ENCODE measurements around the gene LAMTOR4.

Gene LAMTOR4

DNA sequence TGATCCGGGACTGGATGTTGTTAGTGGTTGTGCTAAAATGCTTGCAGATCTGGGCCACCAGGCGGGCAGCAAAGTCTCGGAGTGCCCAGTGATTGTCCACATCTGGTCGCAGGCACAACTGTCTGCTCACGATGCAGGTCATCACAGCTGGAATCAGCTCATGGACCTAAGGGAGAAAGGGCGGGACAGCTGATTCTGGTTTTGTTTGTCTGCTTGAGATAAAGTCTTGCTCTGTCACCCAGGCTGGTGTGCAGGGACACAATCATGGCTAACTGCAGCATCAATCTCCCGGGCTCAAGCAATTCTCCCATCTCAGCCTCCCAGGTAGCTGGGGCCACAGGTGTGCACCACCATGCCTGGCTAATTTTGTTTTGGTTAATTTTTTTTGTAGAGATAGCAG lies 37.6 kb upstream of the LAMTOR4 start:
- no peak for TF ChIP-seq CREB1 (IDR thresholded peaks at IDR 0.05; ENCODE audit: low read depth)

DNA sequence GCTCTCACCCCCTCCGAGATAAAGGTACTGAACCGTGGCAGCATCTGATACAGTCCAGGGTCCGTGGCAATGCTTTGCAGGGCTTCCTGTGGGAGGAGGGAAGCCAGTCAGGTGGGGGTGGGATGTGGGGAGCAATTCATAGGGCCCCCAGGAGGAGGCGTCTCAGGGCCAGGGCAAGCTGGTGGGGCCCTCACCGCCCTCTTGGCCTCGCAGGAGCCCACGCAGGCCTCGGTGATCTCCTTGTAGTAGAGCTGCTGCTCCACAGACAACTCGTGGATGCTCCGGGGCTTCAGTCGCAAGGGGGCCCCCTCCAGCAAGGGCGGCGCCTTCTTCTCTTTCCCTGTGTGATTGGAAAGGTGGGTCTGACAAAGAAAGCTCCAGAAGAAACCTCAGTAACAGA lies 36.8 kb upstream of the LAMTOR4 start:
- no peak for TF ChIP-seq CEBPB (IDR thresholded peaks at IDR 0.05)
- no peak for TF ChIP-seq FOXM1 (IDR thresholded peaks at IDR 0.05; ENCODE audit: borderline replicate concordance, low read depth)
- TF ChIP-seq, protein P1, sequence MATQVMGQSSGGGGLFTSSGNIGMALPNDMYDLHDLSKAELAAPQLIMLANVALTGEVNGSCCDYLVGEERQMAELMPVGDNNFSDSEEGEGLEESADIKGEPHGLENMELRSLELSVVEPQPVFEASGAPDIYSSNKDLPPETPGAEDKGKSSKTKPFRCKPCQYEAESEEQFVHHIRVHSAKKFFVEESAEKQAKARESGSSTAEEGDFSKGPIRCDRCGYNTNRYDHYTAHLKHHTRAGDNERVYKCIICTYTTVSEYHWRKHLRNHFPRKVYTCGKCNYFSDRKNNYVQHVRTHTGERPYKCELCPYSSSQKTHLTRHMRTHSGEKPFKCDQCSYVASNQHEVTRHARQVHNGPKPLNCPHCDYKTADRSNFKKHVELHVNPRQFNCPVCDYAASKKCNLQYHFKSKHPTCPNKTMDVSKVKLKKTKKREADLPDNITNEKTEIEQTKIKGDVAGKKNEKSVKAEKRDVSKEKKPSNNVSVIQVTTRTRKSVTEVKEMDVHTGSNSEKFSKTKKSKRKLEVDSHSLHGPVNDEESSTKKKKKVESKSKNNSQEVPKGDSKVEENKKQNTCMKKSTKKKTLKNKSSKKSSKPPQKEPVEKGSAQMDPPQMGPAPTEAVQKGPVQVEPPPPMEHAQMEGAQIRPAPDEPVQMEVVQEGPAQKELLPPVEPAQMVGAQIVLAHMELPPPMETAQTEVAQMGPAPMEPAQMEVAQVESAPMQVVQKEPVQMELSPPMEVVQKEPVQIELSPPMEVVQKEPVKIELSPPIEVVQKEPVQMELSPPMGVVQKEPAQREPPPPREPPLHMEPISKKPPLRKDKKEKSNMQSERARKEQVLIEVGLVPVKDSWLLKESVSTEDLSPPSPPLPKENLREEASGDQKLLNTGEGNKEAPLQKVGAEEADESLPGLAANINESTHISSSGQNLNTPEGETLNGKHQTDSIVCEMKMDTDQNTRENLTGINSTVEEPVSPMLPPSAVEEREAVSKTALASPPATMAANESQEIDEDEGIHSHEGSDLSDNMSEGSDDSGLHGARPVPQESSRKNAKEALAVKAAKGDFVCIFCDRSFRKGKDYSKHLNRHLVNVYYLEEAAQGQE (IDR thresholded peaks at IDR 0.05; ENCODE audit: low read depth): no peak
- TF ChIP-seq USF1 (IDR thresholded peaks at IDR 0.05): no peak
- no peak for TF ChIP-seq NFIC (IDR thresholded peaks at IDR 0.05)
- no peak for TF ChIP-seq ZBTB7A (IDR thresholded peaks at IDR 0.05; ENCODE audit: low read depth)
- no peak for TF ChIP-seq TAF1 (IDR thresholded peaks at IDR 0.05; ENCODE audit: low read depth)
- no peak for TF ChIP-seq EP300 (IDR thresholded peaks at IDR 0.05; ENCODE audit: borderline replicate concordance)
- TF ChIP-seq MAX (IDR thresholded peaks at IDR 0.05): no peak
- TF ChIP-seq TCF12 (IDR thresholded peaks at IDR 0.05; ENCODE audit: low read depth): no peak
- TF ChIP-seq TEAD4 (IDR thresholded peaks at IDR 0.05): no peak
- no peak for TF ChIP-seq CREB1 (IDR thresholded peaks at IDR 0.05; ENCODE audit: low read depth)
- no peak for TF ChIP-seq YY1 (IDR thresholded peaks at IDR 0.05; ENCODE audit: low read depth)
- TF ChIP-seq EGR1 (IDR thresholded peaks at IDR 0.05): no peak
- no peak for TF ChIP-seq RAD21 (IDR thresholded peaks at IDR 0.05; ENCODE audit: low read depth)

GRCh38 chr7:100115026-100115425 lies 33.7 kb upstream of the LAMTOR4 start:
- no peak for TF ChIP-seq TEAD4 (IDR thresholded peaks at IDR 0.05)
- TF ChIP-seq YY1 (IDR thresholded peaks at IDR 0.05; ENCODE audit: low read depth): no peak
- TF ChIP-seq ZBTB7A (IDR thresholded peaks at IDR 0.05; ENCODE audit: low read depth): no peak
- no peak for TF ChIP-seq USF1 (IDR thresholded peaks at IDR 0.05)
- TF ChIP-seq NFIC (IDR thresholded peaks at IDR 0.05): no peak
- no peak for TF ChIP-seq CREB1 (IDR thresholded peaks at IDR 0.05; ENCODE audit: low read depth)
- TF ChIP-seq RAD21 (IDR thresholded peaks at IDR 0.05; ENCODE audit: low read depth): no peak
- TF ChIP-seq, protein P1 (IDR thresholded peaks at IDR 0.05; ENCODE audit: low read depth): no peak
- TF ChIP-seq CEBPB (IDR thresholded peaks at IDR 0.05): no peak

- TF ChIP-seq EP300 (IDR thresholded peaks at IDR 0.05; ENCODE audit: borderline replicate concordance) (no peak), MAX (IDR thresholded peaks at IDR 0.05) (peak; percentile 6), USF1 (IDR thresholded peaks at IDR 0.05) (no peak), ZBTB7A (IDR thresholded peaks at IDR 0.05; ENCODE audit: low read depth) (no peak), TEAD4 (IDR thresholded peaks at IDR 0.05) (no peak)
Measured at GRCh38 chr7:100118388-100119071, 30.2 kb upstream of the LAMTOR4 start.

- peak; percentile 81 for TF ChIP-seq EGR1 (IDR thresholded peaks at IDR 0.05)
- 0 out of 2 replicates have a peak, but pooled peaks have one; percentile 33 for TF ChIP-seq USF1 (IDR thresholded peaks at IDR 0.05)
- TF ChIP-seq TAF1 (IDR thresholded peaks at IDR 0.05; ENCODE audit: low read depth): peak; percentile 100
- peak; percentile 98 for TF ChIP-seq YY1 (IDR thresholded peaks at IDR 0.05; ENCODE audit: low read depth)
- TF ChIP-seq, protein P1 (IDR thresholded peaks at IDR 0.05; ENCODE audit: low read depth): 0 out of 2 replicates have a peak, but pooled peaks have one; percentile 18
- TF ChIP-seq EP300 (IDR thresholded peaks at IDR 0.05; ENCODE audit: borderline replicate concordance): no peak
- 0 out of 2 replicates have a peak, but pooled peaks have one; percentile 23 for TF ChIP-seq TEAD4 (IDR thresholded peaks at IDR 0.05)
- peak; percentile 31; the same call in 1 of the 2 replicates for TF ChIP-seq NFIC (IDR thresholded peaks at IDR 0.05)
- TF ChIP-seq RAD21 (IDR thresholded peaks at IDR 0.05; ENCODE audit: low read depth): no peak
- peak; percentile 80 for TF ChIP-seq MAX (IDR thresholded peaks at IDR 0.05)
- TF ChIP-seq FOXM1 (IDR thresholded peaks at IDR 0.05; ENCODE audit: borderline replicate concordance, low read depth): no peak
- TF ChIP-seq TCF12 (IDR thresholded peaks at IDR 0.05; ENCODE audit: low read depth): peak; percentile 76; the same call in 1 of the 2 replicates
- TF ChIP-seq ZBTB7A (IDR thresholded peaks at IDR 0.05; ENCODE audit: low read depth): no peak
- 0 out of 2 replicates have a peak, but pooled peaks have one; percentile 10 for TF ChIP-seq CREB1 (IDR thresholded peaks at IDR 0.05; ENCODE audit: low read depth)
- TF ChIP-seq CEBPB (IDR thresholded peaks at IDR 0.05): no peak; the same call in 1 of the 2 replicates
Measured at GRCh38 chr7:100119072-100119969, 29.4 kb upstream of the LAMTOR4 start, which contains the start of the genes CNPY4 and TAF6. CNPY4 (plus strand) TSS chr7:100119634; CDS start chr7:100119745, 111 bp downstream. TAF6 (minus strand) TSS chr7:100119358; CDS start chr7:100114209, 5,149 bp downstream.

Data from Ishikawa (cell line).